Transverse colon (tissue), 4 donors: ENCODE measurements around the gene SHC4. TPM values are rescaled to one million over a fixed set of nuclear protein-coding genes. Genes with fewer than 3 reads are reported as not detected.
A peak's percentile ranks its signal among the peaks of the same experiment; 100 is the strongest.

Source experiments
- DNase-seq: peaks from one replicate; pipeline ENCODE4 v3.0.0-alpha.2; 2019
- H3K27ac ChIP-seq, 4 donors: fragments of 200-600 bp; sonication (generic); 2 replicates each; pipeline ENCODE4 v1.5.1; 2016 to 2018; ENCODE audit warnings: inconsistent platforms in 4 of 4
- H3K27me3 ChIP-seq: fragments of 200-600 bp; sonication (generic); 2 replicates; pipeline ENCODE4 v1.5.1; 2017; ENCODE audit warnings: inconsistent platforms
- H3K36me3 ChIP-seq, 4 donors: fragments of 200-600 bp; sonication (generic); 2 replicates each; pipeline ENCODE4 v1.5.1; 2017 to 2019; ENCODE audit warnings: inconsistent platforms in 4 of 4
- H3K4me1 ChIP-seq, 4 donors: fragments of 200-600 bp; sonication (generic); 2 replicates each; pipeline ENCODE4 v1.5.1; 2017 to 2020; ENCODE audit warnings: inconsistent platforms in 4 of 4
- H3K4me3 ChIP-seq, 4 donors: fragments of 200-600 bp; sonication (generic); 1 replicate in 1 of 4; 2 replicates in 3 of 4; pipeline versions ENCODE4 v1.5.1 to v1.6.1; 2017 to 2019; ENCODE audit warnings: inconsistent platforms in 4 of 4
- H3K9me3 ChIP-seq, 2 donors: fragments of 200-600 bp; sonication (generic); 2 replicates each; pipeline ENCODE4 v1.5.1; 2017 to 2019; ENCODE audit warnings: inconsistent platforms in 2 of 2
- EP300 ChIP-seq: sonication (generic); formaldehyde crosslinking; IDR thresholded peaks from one replicate; pipeline ENCODE4 v1.6.1; 2017; ENCODE audit warnings: antibody characterized with exemption, low read depth
- POLR2A ChIP-seq: fragments of 450-650 bp; IDR thresholded peaks from one replicate; pipeline ENCODE4 v1.6.1; 2016; ENCODE audit warnings: antibody characterized with exemption, mild to moderate bottlenecking, moderate library complexity
- POLR2AphosphoS5 ChIP-seq, 3 donors: sonication (generic); formaldehyde crosslinking; IDR thresholded peaks; one replicate each; pipeline ENCODE4 v1.6.1; 2016; ENCODE audit warnings: antibody characterized with exemption in 3 of 3
- WGBS, 2 donors: methylation state at CpG; one replicate each; pipeline ENCODE4 v1.1.5; 2018; ENCODE audit warnings: low coverage in 1 of 2; 5-methylcytosine and 5-hydroxymethylcytosine counted together
- in situ Hi-C, 4 donors: fragments of 200-750 bp; cut with MboI; loops; one replicate each; pipeline versions ENCODE4 v1.15.0 to v1.15.1; 2017; ENCODE audit warnings: low sequenced_read_pairs in 3 of 4, low pct_ligation_motif_present in 1 of 4, low pct_unique_long_range_greater_than_20kb in 1 of 4
- intact Hi-C: fragments of 100-400 bp; cut with DNase I; formaldehyde crosslinking; loops from one replicate; pipeline ENCODE4 v1.15.1; 2023; ENCODE audit warnings: low total_unique reads
- total RNA-seq, 4 donors: library from RNA; depleted of rRNA; stranded (reverse); fragments of >200 nt; gene quantifications; one replicate each; pipeline ENCODE4 v1.1.0, GENCODE V29; 2016
- TF ChIP-seq, protein P1 (sequence below), 5 experiments: fragments of 200-600 bp in 3 of 5; fragments of 450-650 bp in 2 of 5; sonication (generic) in 3 of 5; IDR thresholded peaks; 1 replicate in 2 of 5; 2 replicates in 3 of 5; pipeline ENCODE4 v1.5.1; 2016 to 2017; ENCODE audit warnings: antibody characterized with exemption in 5 of 5, inconsistent platforms in 3 of 5, mild to moderate bottlenecking in 2 of 5, moderate library complexity in 1 of 5

The SHC4 gene
- total RNA-seq, 4 donors from 2014 or later = 0.48 to 0.96 TPM; not detected in 2

DNA sequence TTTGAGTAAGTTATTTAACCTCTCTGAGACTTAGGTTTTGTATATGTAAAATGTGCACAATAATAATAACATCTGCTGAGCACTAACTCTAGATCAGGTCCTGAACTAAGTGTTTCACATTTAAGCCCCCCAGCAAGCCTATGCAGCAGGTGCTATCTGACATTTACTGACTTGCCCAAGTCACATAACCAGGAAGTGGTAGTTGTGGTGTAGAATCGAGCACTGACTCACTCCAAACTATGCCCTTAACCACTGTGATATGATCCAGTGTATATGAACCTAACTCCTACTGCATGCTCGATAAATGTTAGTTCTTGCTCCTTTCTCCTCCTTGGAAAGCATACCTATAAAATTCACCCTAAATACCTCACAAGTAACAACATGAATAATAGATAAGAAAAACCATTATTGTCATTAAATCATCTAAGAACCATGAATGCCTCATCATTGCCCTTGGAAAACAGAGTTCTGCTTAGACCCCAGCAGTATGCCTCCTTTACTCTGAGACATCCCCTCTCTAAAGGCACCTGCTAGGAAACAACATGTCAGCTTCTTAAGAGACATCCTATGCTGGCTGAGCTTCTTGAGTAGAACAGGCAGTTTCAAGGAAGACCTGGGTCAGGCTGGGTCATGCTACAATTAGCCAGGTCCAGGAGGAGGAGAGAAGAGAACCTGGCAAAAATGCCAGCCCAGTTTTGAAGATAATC is 3.0 kb upstream of the SHC4 start:
- no peak for DNase-seq
- H3K9me3 ChIP-seq = no peaks in the 10 kb centered on the region
- TF ChIP-seq POLR2AphosphoS5 (IDR thresholded peaks at IDR 0.05) (no peak), POLR2A (no peak), EP300 (no peak)
- TF ChIP-seq, protein P1, sequence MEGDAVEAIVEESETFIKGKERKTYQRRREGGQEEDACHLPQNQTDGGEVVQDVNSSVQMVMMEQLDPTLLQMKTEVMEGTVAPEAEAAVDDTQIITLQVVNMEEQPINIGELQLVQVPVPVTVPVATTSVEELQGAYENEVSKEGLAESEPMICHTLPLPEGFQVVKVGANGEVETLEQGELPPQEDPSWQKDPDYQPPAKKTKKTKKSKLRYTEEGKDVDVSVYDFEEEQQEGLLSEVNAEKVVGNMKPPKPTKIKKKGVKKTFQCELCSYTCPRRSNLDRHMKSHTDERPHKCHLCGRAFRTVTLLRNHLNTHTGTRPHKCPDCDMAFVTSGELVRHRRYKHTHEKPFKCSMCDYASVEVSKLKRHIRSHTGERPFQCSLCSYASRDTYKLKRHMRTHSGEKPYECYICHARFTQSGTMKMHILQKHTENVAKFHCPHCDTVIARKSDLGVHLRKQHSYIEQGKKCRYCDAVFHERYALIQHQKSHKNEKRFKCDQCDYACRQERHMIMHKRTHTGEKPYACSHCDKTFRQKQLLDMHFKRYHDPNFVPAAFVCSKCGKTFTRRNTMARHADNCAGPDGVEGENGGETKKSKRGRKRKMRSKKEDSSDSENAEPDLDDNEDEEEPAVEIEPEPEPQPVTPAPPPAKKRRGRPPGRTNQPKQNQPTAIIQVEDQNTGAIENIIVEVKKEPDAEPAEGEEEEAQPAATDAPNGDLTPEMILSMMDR (IDR thresholded peaks at IDR 0.05) = no peak
- H3K27me3 ChIP-seq = peaks cover 35% of the 10 kb centered on the region
- H3K4me3 ChIP-seq = no peak overlapping the region
- WGBS, 2 donors = 49 to 59% methylated on average over 2 of the region's 2 CpGs
- H3K36me3 ChIP-seq = no peaks in the 10 kb centered on the region
- H3K27ac ChIP-seq = no peak overlapping the region
- peaks cover 7 to 21% (median 18%) of the 10 kb centered on the region in 4 donors for H3K4me1 ChIP-seq
- in situ Hi-C loops = no loop called here
- intact Hi-C loops = loop anchor here (10.0 kb wide), 1 partner anchor 92 kb away; the partner anchor contains the start of gene EID1

DNA sequence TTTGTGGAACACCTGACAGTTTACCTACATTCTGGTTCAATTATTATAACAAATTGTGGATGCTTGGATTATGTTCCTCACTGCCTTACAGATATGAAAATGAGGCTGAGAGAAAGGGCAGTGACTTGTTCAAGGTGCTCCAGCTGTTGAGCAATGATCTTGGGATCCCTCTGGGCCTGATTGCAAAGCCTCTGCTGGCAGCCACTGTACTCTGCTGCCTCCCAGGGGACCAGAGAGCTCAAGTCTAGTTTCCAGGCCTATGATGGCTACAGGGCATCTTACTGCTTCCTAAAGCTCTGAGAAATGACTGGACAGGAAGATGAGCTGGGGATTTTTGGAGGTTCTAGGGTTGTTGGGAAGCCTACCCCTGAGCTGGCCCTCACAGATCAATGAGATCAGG is 2.3 kb upstream of the SHC4 start:
- in situ Hi-C loops = no loop called here
- Histone ChIP-seq H3K4me1 (peaks cover 7 to 21% (median 18%) of the 10 kb centered on the region in 4 donors), H3K36me3 (no peaks in the 10 kb centered on the region), H3K4me3 (no peak overlapping the region), H3K27ac (no peak overlapping the region), H3K27me3 (peaks cover 35% of the 10 kb centered on the region), H3K9me3 (no peaks in the 10 kb centered on the region)
- TF ChIP-seq EP300 = no peak
- TF ChIP-seq, protein P1 (IDR thresholded peaks at IDR 0.05) = no peak
- TF ChIP-seq POLR2AphosphoS5 (IDR thresholded peaks at IDR 0.05) = no peak
- no peak for TF ChIP-seq POLR2A
- intact Hi-C loops = loop anchor here (10.0 kb wide), 1 partner anchor 91 kb away; the partner anchor contains the start of gene EID1
- DNase-seq = no peak

DNA sequence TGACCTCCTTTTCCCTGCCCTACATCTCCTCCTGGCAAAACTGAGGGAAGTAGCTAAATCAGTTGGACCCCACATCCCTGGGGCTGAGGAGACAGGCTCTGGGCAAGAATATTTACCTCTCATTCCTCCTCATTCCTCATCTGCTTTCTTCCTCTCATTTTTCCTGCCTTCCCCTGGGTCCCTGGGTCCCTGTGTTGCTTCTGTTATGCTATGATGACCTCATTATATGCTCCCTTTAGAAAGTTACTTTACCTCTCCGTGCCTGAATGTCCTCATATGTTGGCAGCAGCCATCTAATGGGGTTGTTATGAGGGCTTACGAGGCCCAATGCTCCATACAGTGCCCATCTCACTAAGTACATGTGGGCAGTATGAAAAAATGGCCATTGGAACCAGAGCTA is 1.2 kb upstream of the SHC4 start:
- peaks cover 35% of the 10 kb centered on the region for H3K27me3 ChIP-seq
- no peak for TF ChIP-seq EP300
- no peak for TF ChIP-seq POLR2A
- TF ChIP-seq POLR2AphosphoS5 (IDR thresholded peaks at IDR 0.05) = no peak
- TF ChIP-seq, protein P1 (IDR thresholded peaks at IDR 0.05) = no peak
- no peak overlapping the region for H3K27ac ChIP-seq
- no peaks in the 10 kb centered on the region for H3K9me3 ChIP-seq
- intact Hi-C loops (loop anchor here (10.0 kb wide), 1 partner anchor 90 kb away; the partner anchor contains the start of gene EID1), in situ Hi-C loops (no loop called here)
- H3K36me3 ChIP-seq = no peaks in the 10 kb centered on the region
- DNase-seq = no peak
- peaks cover 7 to 21% (median 18%) of the 10 kb centered on the region in 4 donors for H3K4me1 ChIP-seq
- no peak overlapping the region for H3K4me3 ChIP-seq
- WGBS, 2 donors = 89 to 94% methylated on average over 2 of the region's 2 CpGs

DNA sequence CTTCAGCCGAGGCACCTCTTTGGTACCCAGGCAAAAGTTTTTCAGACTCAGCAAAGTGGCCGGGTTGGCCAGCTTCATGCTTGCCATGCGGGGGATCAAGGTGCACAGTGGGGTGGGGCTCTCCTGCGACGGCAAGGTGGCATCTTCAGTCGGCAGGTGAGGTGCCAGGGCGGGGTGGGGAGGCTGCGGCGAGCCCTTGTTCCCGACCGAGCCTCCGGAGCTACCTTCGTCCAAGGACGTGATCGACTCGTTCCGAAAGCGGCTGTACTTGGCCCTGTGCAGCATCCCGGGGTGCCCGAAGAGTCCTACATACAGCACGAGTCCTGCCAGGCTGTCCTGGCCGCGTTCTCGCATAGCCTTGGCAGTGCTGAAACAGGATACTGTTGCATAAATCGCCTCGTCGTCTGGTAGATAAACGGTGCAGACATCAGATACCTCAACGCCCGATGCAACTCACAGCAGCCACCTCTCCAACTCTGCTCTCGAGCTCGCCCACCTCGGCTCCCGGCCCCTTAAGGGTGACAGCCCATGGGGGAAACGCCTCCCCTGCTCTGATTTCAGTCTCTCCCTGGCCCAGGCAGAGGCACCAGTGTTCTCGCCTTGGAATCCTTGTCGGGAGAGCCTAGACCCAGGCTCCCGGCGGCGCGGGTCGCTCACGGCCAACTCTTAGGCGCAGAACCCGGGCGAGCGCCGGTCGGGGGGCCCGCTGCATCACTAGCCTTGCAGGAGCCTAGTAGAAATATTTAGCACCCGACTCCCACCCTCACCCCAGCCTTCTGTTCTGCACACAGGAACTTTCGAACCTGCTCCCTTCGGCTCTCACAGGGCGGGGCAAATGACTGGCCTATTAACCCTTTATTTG is 826 bp downstream of the SHC4 start:
- in situ Hi-C loops = no loop called here
- H3K27me3 ChIP-seq = peaks cover 35% of the 10 kb centered on the region
- intact Hi-C loops = loop anchor here (10.0 kb wide), 1 partner anchor 88 kb away; the partner anchor contains the start of gene EID1
- H3K36me3 ChIP-seq = no peaks in the 10 kb centered on the region
- H3K9me3 ChIP-seq = no peaks in the 10 kb centered on the region
- peaks cover 7 to 21% (median 18%) of the 10 kb centered on the region in 4 donors for H3K4me1 ChIP-seq
- peak overlapping the region in 2 of 4 donors; percentile 30 to 41 for H3K27ac ChIP-seq
- DNase-seq = no peak
- no peak for TF ChIP-seq POLR2AphosphoS5 (IDR thresholded peaks at IDR 0.05)
- no peak for TF ChIP-seq POLR2A
- TF ChIP-seq, protein P1 (IDR thresholded peaks at IDR 0.05) = no peak
- no peak for TF ChIP-seq EP300
- WGBS, 2 donors = 14% methylated on average over 47 of the region's 54 CpGs; no CpG with 5 or more reads in 1 of the 2 donors
- H3K4me3 ChIP-seq = peak overlapping the region; percentile 26 to 47 (median 36)
